ENCODE results near the gene IL36RN. TPM values are rescaled to one million over a fixed set of nuclear protein-coding genes. Genes with fewer than 3 reads are reported as not detected.

The IL36RN gene
- total and polyA plus RNA-seq, 4 donors, result not detected

Small RNA genes lying within 50 kb of the gene (small RNA-seq; reads per million reads assigned to genes)
- gene RNU6-1180P, result 0.20 reads per million

Other genes starting within 250 kb of the IL36RN start
- 1 to 10 TPM; 1.0 to 3.1 TPM for gene IL1B, start 222.4 kb upstream of the IL36RN start, total RNA-seq
- under 1 TPM; 0.25 to 0.51 TPM for gene IL1B, start 222.4 kb upstream of the IL36RN start, polyA plus RNA-seq
- not detected for gene IL37, start 148.0 kb upstream of the IL36RN start, total RNA-seq
- not detected for gene IL37, start 148.0 kb upstream of the IL36RN start, polyA plus RNA-seq
- not detected for gene IL36G, start 81.2 kb upstream of the IL36RN start, total RNA-seq
- gene IL36G, start 81.2 kb upstream of the IL36RN start, polyA plus RNA-seq, result not detected
- not detected for gene IL36A, start 53.7 kb upstream of the IL36RN start, total RNA-seq
- gene IL36A, start 53.7 kb upstream of the IL36RN start, polyA plus RNA-seq, result not detected
- not detected for gene IL36B, start 6.3 kb upstream of the IL36RN start, total RNA-seq
- not detected for gene IL36B, start 6.3 kb upstream of the IL36RN start, polyA plus RNA-seq
- not detected for gene IL1F10, start 8.8 kb downstream of the IL36RN start, total RNA-seq
- not detected for gene IL1F10, start 8.8 kb downstream of the IL36RN start, polyA plus RNA-seq
- gene IL1RN, start 68.4 kb downstream of the IL36RN start, total RNA-seq, result 10 to 100 TPM in 1 of 2 donors, 1 to 10 TPM in 1; 3.9 to 23.1 TPM
- gene IL1RN, start 68.4 kb downstream of the IL36RN start, polyA plus RNA-seq, result 100 to 1,000 TPM in 1 of 2 donors, 10 to 100 TPM in 1; 28.5 to 121 TPM
- 10 to 100 TPM; 38.1 to 83.2 TPM for gene PSD4, start 114.8 kb downstream of the IL36RN start, total RNA-seq
- gene PSD4, start 114.8 kb downstream of the IL36RN start, polyA plus RNA-seq, result 10 to 100 TPM; 16.4 to 30.8 TPM
- under 1 TPM; 0.09 to 0.17 TPM for gene PAX8, start 219.7 kb downstream of the IL36RN start, total RNA-seq
- under 1 TPM; 0.50 to 0.85 TPM for gene PAX8, start 219.7 kb downstream of the IL36RN start, polyA plus RNA-seq

Data from liver (tissue), 5 donors.